ENCODE measurements around the gene GNAI1.
"Not testable (repeated sequence)": the region's sequence is repeated elsewhere in the genome, so short reads cannot be mapped to it uniquely, and the experiment has no call there.

Gene GNAI1

DNA sequence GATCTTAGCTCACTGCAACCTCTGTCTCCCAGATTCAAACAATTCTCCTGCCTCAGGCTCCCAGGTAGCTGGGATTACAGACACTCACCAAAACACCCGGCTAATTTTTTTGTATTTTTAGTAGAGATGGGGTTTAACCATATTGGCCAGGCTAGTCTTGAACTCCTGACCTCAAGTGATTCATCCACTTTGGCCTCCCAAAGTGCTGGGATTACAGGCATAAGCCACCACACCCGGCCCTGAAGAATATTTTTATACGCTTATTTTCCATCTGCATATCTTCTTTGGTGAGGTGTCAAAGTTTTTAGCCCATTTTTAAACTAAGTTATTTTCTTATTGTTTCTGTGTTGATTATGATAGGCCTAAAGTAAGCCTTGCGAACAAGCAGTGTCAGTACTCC, 23.1 kb downstream of the GNAI1 start:
- DNase-seq (ENCODE audit: low read depth in 2 of 2) = not testable (repeated sequence)

GRCh38 chr7:80159802-80160201, 25.2 kb downstream of the GNAI1 start:
- no peak for DNase-seq (ENCODE audit: low read depth in 2 of 2)

GRCh38 chr7:80161466-80161865, 26.8 kb downstream of the GNAI1 start:
- no peak for DNase-seq (ENCODE audit: low read depth in 2 of 2)

GRCh38 chr7:80165177-80165576, 30.5 kb downstream of the GNAI1 start:
- no peak for DNase-seq (ENCODE audit: low read depth in 2 of 2)

GRCh38 chr7:80170445-80170844, 35.8 kb downstream of the GNAI1 start:
- DNase-seq (ENCODE audit: low read depth in 2 of 2) = no peak

DNA sequence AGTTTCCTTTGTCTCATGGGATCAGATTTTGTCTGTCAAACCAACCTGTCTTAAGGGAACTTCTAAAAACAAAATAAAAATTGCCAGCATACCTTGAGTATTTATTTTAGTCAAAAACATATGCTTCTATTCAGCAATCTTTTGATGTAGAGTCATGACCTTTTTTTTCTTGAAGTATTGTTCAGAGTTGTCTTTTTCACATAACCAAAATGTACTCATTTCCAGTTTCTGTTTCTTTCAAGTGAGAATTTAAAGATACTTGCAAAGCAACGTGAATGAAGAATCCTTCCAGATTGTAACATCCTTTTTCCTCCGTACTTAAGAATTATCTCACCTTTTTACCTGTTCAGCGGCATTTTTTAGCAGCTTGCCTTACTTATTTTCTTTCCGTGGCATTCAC, 37.8 kb downstream of the GNAI1 start:
- no peak for DNase-seq (ENCODE audit: low read depth in 2 of 2)

GRCh38 chr7:80175744-80176143, 41.1 kb downstream of the GNAI1 start:
- no peak for DNase-seq (ENCODE audit: low read depth in 2 of 2)

DNA sequence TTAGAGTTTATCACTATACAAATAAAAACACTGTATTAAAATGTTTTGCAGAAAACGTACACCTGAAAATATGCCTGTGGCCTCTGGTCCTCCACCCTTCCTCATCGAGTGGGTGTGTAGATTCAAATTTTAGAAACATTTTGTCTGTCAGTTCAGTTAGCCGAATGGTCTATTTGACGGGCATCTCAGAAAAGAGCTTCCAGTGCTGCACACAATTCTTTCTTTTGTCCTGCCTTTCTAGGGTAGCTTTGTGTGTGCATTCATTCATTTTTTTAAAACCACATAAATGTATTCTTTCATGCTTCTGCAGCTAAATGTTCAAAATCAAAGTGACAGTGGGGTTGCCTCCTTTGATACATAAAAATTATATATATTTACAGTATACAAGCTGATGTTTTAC, 46.8 kb downstream of the GNAI1 start:
- DNase-seq (ENCODE audit: low read depth in 2 of 2) = no peak

DNA sequence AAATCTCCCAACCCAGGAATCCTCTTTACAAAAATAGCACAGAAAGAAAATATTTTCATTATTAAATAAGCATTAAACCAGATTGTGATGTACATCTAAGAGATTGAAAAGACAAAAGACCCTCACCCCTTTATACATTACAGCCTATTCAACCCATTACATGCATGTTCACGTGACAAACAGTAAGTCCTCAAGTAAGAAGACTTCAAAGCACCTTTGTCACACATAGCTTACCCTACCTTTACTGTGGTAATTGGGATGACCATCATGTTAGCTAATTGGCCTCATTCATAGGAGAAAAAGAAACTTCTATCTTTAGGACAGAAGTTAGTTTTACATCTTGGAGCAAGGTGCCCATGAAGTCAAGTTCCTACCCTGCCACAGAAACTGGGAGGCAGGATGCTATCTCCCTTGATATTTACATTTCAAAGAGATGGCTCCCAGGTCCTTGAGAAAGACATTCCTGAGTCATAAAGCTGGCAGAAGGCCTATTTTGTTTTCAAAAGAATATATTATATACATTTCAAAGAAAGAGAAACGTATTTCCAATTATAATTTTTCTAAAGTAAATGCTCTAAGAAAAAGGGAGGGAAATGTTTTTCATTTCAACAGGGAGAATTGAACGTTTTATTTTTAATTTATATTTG, 48.1 kb downstream of the GNAI1 start:
- no peak for DNase-seq (ENCODE audit: low read depth in 2 of 2)

GRCh38 chr7:80183351-80183750, 48.7 kb downstream of the GNAI1 start:
- DNase-seq (ENCODE audit: low read depth in 2 of 2) = no peak

DNA sequence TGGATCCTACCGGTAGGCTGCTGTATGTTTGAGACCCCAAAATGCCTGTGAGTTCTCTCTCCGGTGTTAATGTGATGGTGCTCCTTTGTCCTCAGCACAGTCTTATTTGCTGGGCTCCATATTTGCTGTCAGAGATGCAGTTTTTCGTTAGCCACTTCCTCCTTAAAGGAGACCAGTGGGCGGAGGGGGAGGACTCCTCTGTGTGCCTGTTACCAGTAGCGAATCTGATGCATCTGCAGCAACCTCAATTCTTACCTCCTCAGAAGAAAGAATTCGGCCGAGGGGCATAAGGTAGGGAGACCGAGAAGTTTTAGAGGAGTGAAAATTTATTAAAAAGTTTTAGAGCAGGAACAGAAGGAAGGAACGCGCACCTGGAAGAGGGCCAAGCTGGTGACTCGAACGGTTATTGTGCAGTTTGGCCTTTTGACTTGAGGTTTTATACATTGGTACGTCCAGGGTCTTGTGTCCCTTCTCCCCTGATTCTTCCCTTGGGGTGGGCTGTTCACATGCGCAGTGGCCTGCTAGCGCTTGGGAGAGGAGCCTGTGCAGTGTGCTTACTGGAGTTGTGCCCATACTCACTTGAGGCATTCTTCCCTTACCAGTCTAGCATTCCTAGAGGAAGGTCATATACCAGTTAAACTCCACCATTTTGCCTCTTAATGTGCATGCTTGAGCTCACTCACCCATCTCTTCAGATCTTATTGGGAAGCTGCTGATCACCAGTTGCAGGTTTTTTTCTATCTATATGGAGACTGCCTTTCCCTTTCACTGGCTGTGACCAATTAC, 49.5 kb downstream of the GNAI1 start:
- no peak for DNase-seq (ENCODE audit: low read depth in 2 of 2)

DNA sequence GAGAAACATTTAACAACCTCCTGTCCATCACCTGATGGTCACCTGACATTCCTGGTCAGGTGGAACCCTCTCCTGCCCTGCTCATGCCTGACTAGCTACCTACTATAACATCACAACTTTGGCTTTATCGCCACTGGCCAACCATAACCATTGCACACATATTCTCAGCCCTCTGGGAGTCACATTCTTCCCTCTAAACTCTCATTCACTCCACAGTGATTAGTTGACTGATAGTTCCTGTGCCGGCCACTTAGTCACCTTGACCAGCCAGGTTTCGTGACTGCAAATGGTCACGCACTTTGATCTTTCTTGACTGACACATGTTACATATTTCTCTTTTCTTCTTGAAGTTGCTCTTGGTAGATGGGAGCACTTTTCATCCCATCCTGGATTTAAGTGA, 50.1 kb downstream of the GNAI1 start:
- DNase-seq (ENCODE audit: low read depth in 2 of 2) = no peak

GRCh38 chr7:80185571-80185970, 50.9 kb downstream of the GNAI1 start:
- no peak for DNase-seq (ENCODE audit: low read depth in 2 of 2)

- DNase-seq (ENCODE audit: low read depth in 2 of 2) = no peak
Measured at GRCh38 chr7:80186721-80187120, 52.1 kb downstream of the GNAI1 start.

DNA sequence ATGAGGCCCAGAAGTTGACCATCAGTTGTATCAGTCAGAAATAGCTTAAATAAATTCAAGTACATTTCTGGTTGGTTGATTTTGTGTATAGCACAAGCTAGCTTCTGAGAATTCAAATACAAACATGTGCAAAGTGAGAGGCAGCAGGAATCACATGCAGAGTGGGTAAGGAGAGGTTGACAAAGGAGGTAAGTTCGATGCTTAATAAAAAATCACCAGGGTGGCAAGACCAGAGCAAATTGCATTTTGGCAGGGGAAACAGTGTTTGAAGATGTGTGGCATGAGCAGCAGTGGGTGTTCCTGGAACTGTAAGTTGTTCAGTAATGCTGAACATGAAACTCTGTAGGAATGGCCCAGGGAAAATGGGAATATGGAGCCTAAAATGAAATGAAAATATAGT, 52.6 kb downstream of the GNAI1 start:
- DNase-seq (ENCODE audit: low read depth in 2 of 2) = no peak

DNA sequence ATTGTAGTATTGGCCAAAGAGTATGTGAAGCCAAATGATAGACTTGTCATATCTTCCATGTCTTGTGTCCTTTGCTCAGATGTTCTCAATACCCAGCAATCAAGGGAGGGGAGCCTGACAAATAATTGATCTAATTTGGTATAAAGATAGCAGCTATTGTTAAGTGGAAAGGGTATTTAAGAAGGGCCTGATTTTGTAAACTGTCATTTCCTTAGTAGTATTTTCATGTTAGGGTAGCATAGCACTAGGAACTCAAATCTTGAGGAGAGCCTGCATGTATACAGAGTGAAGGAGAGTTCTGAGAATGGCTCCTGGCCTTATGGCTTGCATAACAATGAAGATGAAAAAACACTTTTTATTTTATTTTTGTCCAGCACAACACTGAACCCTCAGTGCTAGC, 53.1 kb downstream of the GNAI1 start:
- no peak for DNase-seq (ENCODE audit: low read depth in 2 of 2)

GRCh38 chr7:80189638-80190037, 55.0 kb downstream of the GNAI1 start:
- no peak for DNase-seq (ENCODE audit: low read depth in 2 of 2)

DNA sequence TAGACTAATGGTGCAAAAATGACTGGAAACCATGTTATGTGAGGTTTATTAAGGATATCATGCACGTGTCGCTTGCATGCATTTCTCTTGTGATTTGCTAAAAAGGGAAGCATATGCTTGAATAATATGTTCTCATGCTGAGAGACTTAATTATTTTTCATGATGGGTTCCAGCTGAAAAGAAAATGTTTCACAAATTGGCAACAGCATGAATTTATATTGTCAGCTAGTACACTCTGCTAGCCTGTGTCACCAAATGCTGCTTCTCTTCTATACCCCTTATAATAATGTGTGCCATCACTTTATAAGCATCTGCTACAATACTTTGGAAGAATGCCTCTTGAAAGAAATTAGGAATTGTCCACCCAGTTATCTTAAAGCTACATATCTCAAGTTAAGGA, 63.0 kb downstream of the GNAI1 start:
- no peak for DNase-seq (ENCODE audit: low read depth in 2 of 2)

- DNase-seq (ENCODE audit: low read depth in 2 of 2) = no peak
Measured at GRCh38 chr7:80199051-80199450, 64.4 kb downstream of the GNAI1 start.

DNA sequence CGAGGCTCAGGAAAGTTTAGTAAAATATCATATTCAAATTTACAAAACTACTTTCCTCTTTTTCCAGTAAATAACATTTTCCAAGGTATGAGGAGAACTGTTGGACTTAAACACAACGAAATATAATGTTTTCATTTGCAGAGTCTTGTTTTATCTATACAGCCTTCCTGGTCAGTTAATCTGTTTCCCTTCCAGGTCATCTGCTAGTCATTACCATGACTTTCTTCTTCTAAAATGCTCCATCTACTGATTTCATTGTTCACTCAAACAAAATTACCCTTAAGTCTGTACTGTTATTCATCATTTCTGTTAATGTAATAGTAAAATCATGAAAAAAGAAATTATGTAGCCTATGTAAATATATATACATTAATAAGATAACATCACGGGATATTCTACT, 69.8 kb downstream of the GNAI1 start:
- no peak for DNase-seq (ENCODE audit: low read depth in 2 of 2)

- DNase-seq (ENCODE audit: low read depth in 2 of 2) = no peak
Measured at GRCh38 chr7:80204919-80205318, 70.3 kb downstream of the GNAI1 start.

DNA sequence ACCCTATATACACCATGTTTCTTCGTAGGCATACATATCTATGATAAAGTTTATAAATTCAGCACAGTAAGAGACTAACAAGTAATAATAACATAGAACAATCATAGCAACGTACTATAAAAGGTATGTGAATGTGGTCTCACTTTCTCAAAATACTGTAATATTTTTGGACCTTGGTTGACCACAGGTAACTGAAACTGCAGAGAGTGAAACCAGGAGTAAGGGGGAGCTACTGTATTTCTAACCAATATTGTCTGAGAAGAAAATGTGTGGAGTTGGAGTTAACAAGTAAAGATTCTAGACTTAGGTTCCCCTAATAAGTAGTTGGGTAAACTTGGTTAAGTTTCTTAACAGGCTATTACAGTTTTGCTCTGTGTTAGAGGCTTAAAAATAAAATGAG, 72.1 kb downstream of the GNAI1 start:
- DNase-seq (ENCODE audit: low read depth in 2 of 2) = no peak

DNA sequence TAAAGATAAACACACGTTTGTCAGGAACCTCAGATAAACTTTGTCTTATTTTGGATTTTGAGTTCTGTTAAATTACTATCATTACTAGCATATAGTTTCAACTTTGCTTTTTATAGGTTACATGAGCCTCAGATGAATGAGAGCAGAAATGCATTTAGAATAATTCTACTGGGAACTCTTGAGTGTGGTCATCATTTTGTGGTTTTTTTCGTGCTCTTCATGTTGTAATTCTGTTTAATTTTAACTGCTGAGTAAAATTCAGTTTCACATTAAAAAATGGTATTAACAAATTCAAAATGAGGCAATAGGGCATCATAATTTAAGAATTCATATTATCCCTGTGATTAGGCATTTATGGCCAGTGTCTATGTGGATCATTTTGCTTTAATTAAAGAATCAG, 72.9 kb downstream of the GNAI1 start:
- no peak for DNase-seq (ENCODE audit: low read depth in 2 of 2)

DNA sequence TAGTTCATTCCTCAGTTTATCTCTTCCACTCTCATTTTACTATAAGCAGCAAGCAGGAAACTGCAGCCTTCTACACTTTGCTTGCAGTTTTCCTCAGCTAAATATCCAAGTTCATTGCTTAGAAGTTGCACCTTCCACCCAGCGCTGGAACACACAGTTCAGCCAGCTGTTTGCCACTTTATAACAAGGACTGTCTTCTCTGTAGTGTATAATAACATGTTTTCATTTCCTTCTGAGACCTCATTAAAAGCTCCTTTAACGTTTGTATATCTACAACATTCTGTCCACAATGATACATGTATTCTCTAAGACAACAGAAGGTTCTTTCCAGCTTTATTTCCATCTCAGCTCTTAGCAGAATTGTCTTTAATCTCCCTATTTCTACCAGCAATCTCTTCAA, 74.1 kb downstream of the GNAI1 start:
- DNase-seq (ENCODE audit: low read depth in 2 of 2) = no peak

Data from stimulated activated CD4-positive, alpha-beta T cell treated with anti-CD3 and anti-CD28 coated beads, Interleukin-12 subunit alpha, Interleukin-12 subunit beta, amount 100 ng/mL, for 24 hours (primary cell).